Measurements from ENCODE around the gene SCIN.

DNA sequence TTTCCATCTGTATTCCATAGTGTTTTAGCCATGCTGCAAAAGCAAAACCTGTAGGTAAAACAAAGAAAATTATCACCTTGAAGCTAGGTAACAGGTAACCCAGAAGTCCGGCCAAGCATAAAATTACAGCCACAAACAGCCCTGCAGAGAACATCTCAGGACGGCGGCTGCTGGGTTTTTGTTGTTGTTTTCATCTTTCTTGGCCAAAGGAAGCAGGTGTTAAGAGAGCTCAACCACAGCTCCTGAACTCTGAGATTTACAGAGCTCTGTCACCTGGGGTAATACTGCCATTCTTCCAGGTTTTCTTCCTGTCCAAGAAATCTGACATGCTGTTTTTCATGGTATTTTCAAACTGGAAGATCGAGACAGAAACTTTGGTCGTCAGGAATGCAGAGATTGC lies 847 bp upstream of the SCIN start:
- TF ChIP-seq POLR2AphosphoS5 (IDR thresholded peaks at IDR 0.05; ENCODE audit: low read depth, low read length) = no peak
- no peak for TF ChIP-seq FOXP2 (optimal IDR thresholded peaks at IDR 0.05; ENCODE audit: borderline replicate concordance, extremely low read depth, extremely low read length, insufficient read depth)
- TF ChIP-seq SIN3A (IDR thresholded peaks at IDR 0.05; ENCODE audit: borderline replicate concordance, insufficient read depth, low read length) = no peak
- TF ChIP-seq, protein P1, sequence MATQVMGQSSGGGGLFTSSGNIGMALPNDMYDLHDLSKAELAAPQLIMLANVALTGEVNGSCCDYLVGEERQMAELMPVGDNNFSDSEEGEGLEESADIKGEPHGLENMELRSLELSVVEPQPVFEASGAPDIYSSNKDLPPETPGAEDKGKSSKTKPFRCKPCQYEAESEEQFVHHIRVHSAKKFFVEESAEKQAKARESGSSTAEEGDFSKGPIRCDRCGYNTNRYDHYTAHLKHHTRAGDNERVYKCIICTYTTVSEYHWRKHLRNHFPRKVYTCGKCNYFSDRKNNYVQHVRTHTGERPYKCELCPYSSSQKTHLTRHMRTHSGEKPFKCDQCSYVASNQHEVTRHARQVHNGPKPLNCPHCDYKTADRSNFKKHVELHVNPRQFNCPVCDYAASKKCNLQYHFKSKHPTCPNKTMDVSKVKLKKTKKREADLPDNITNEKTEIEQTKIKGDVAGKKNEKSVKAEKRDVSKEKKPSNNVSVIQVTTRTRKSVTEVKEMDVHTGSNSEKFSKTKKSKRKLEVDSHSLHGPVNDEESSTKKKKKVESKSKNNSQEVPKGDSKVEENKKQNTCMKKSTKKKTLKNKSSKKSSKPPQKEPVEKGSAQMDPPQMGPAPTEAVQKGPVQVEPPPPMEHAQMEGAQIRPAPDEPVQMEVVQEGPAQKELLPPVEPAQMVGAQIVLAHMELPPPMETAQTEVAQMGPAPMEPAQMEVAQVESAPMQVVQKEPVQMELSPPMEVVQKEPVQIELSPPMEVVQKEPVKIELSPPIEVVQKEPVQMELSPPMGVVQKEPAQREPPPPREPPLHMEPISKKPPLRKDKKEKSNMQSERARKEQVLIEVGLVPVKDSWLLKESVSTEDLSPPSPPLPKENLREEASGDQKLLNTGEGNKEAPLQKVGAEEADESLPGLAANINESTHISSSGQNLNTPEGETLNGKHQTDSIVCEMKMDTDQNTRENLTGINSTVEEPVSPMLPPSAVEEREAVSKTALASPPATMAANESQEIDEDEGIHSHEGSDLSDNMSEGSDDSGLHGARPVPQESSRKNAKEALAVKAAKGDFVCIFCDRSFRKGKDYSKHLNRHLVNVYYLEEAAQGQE (IDR thresholded peaks at IDR 0.05; ENCODE audit: insufficient read depth in 1 of 2, low read depth in 2 of 2, low read length in 2 of 2) = no peak
- no peak for TF ChIP-seq TAF1 (IDR thresholded peaks at IDR 0.05; ENCODE audit: borderline replicate concordance, insufficient read depth, low read length)
